Right kidney (tissue), 9 donors: ENCODE results near the gene VIPAS39.

Source experiments
- DNase-seq: peaks from one replicate; pipeline ENCODE4 v3.0.0-alpha.2; 2016
- long read RNA-seq, 8 donors: transcript quantifications; one replicate each; lab custom pipeline, GENCODE V29; 2026

Gene VIPAS39
- long read RNA-seq, donor 1, transcript VIPAS39-211 (20 exons, 2,562 nt), result major isoform, 7 of 113 reads
- long read RNA-seq, donor 1, partial matches to known transcripts, result 12 of 113 reads
- long read RNA-seq, donor 1, other reads (novel, unspliced or antisense), result 94 of 113 reads
- long read RNA-seq, donor 2, result 0 reads
- long read RNA-seq, donor 3, partial matches to known transcripts, result 0 of 4 reads
- long read RNA-seq, donor 3, other reads (novel, unspliced or antisense), result 0 of 4 reads
- long read RNA-seq, donor 4, partial matches to known transcripts, result 0 of 4 reads
- long read RNA-seq, donor 4, other reads (novel, unspliced or antisense), result 0 of 4 reads
- long read RNA-seq, donor 5, partial matches to known transcripts, result 5 of 9 reads
- long read RNA-seq, donor 5, other reads (novel, unspliced or antisense), result 0 of 9 reads
- long read RNA-seq, donor 6, partial matches to known transcripts, result 0 of 3 reads
- long read RNA-seq, donor 6, other reads (novel, unspliced or antisense), result 0 of 3 reads
- long read RNA-seq, donor 7, result 0 reads
- long read RNA-seq, donor 8, partial matches to known transcripts, result 5 of 75 reads
- long read RNA-seq, donor 8, other reads (novel, unspliced or antisense), result 67 of 75 reads

GRCh38 chr14:77457522-77458248 is at the start of gene VIPAS39, which contains the start of gene AHSA1:
Gene VIPAS39 (minus strand): TSS chr14:77457601. CDS start chr14:77454102, 3,499 bp downstream.
Gene AHSA1 (plus strand): TSS chr14:77458093. CDS start chr14:77458190, 97 bp downstream.
- peak; percentile 99 for DNase-seq

- no peak for DNase-seq
Measured at GRCh38 chr14:77505031-77505430, 47.6 kb upstream of the VIPAS39 start.

GRCh38 chr14:77503138-77503537 is 45.7 kb upstream of the VIPAS39 start:
- DNase-seq, result no peak

- no peak for DNase-seq
Measured at GRCh38 chr14:77502109-77502782, 44.8 kb upstream of the VIPAS39 start.

GRCh38 chr14:77498984-77499527 is 41.7 kb upstream of the VIPAS39 start:
- DNase-seq, result peak; percentile 67

- DNase-seq, result peak; percentile 80
Measured at GRCh38 chr14:77498120-77498979, 40.9 kb upstream of the VIPAS39 start, which contains the start of gene ISM2. Gene ISM2 (minus strand): TSS chr14:77498816. CDS start chr14:77498793, 23 bp downstream.

- no peak for DNase-seq
Measured at GRCh38 chr14:77495334-77495733, 37.9 kb upstream of the VIPAS39 start.

- no peak for DNase-seq
Measured at GRCh38 chr14:77491056-77491455, 33.7 kb upstream of the VIPAS39 start.

- DNase-seq, result no peak
Measured at GRCh38 chr14:77490347-77490986, 33.1 kb upstream of the VIPAS39 start.

- DNase-seq, result peak; percentile 29
Measured at GRCh38 chr14:77489041-77489440, 31.6 kb upstream of the VIPAS39 start.

- DNase-seq, result no peak
Measured at GRCh38 chr14:77488558-77488957, 31.2 kb upstream of the VIPAS39 start.

GRCh38 chr14:77485901-77486678 is 28.7 kb upstream of the VIPAS39 start:
- no peak for DNase-seq

- no peak for DNase-seq
Measured at GRCh38 chr14:77485256-77485655, 27.9 kb upstream of the VIPAS39 start.

GRCh38 chr14:77482422-77482821 is 25.0 kb upstream of the VIPAS39 start:
- DNase-seq, result no peak

GRCh38 chr14:77478796-77479195 is 21.4 kb upstream of the VIPAS39 start:
- no peak for DNase-seq

GRCh38 chr14:77478029-77478428 is 20.6 kb upstream of the VIPAS39 start:
- no peak for DNase-seq

- no peak for DNase-seq
Measured at GRCh38 chr14:77475432-77476115, 18.2 kb upstream of the VIPAS39 start.

- DNase-seq, result no peak
Measured at GRCh38 chr14:77474479-77475177, 17.2 kb upstream of the VIPAS39 start.
